ENCODE measurements around the gene APBB2. TPM values are rescaled to one million over a fixed set of nuclear protein-coding genes. Genes with fewer than 3 reads are reported as not detected.

Gene APBB2
- total and polyA plus RNA-seq, 2 of the 4 experiments (the other 2 are of a cell fraction), result 47.9 to 75.5 TPM

- Histone ChIP-seq H4K8ac (ENCODE audit: low read depth in 2 of 2, low read length in 2 of 2) (no peak overlapping the region), H2BK5ac (ENCODE audit: low read depth, low read length, poor library complexity, severe bottlenecking) (no peak overlapping the region), H3K27me3 (ENCODE audit: control insufficient read depth, insufficient read depth, low read length) (no peaks in the 10 kb centered on the region), H2BK15ac (ENCODE audit: low read depth, low read length) (no peak overlapping the region), H3K56ac (ENCODE audit: extremely low read depth, insufficient read depth, low read length) (no peak overlapping the region), H2AK5ac (ENCODE audit: low read depth, low read length) (no peak overlapping the region), H3K14ac (replicated peaks; ENCODE audit: low read depth, low read length) (no peak overlapping the region), H3K27ac (ENCODE audit: insufficient read depth, low read length) (no peak overlapping the region), H2AK9ac (replicated peaks; ENCODE audit: low read depth, low read length, poor library complexity) (no peak overlapping the region), H3K23ac (ENCODE audit: low read depth, low read length) (no peak overlapping the region), H3K18ac (ENCODE audit: low read depth, low read length) (no peak overlapping the region), H4K20me1 (ENCODE audit: insufficient read depth, low read length) (no peaks in the 10 kb centered on the region), H3K79me1 (ENCODE audit: low read depth in 1 of 2, low read length in 2 of 2) (no peaks in the 10 kb centered on the region), H2BK20ac (ENCODE audit: low read depth, low read length) (no peak overlapping the region), H3K36me3 (ENCODE audit: control insufficient read depth, insufficient read depth, low read length) (peaks cover 4% of the 10 kb centered on the region), H3K4me3 (ENCODE audit: insufficient read depth, low read depth, low read length) (no peak overlapping the region), H2AFZ (replicated peaks; ENCODE audit: low read length, poor library complexity) (no peak overlapping the region), H4K5ac (ENCODE audit: low read depth, low read length) (no peak overlapping the region), H4K91ac (ENCODE audit: insufficient read depth, low read depth, low read length) (no peak overlapping the region), H3K4me1 (ENCODE audit: control insufficient read depth, insufficient read depth, low read length) (peaks cover 3% of the 10 kb centered on the region; the same call in 1 of the 2 replicates), H3K9ac (ENCODE audit: low read depth, low read length) (no peak overlapping the region), H3K4ac (ENCODE audit: low read depth, low read length) (no peak overlapping the region), H3K9me3 (ENCODE audit: control insufficient read depth, insufficient read depth, low read length) (no peaks in the 10 kb centered on the region), H2BK120ac (ENCODE audit: low read depth, low read length) (no peak overlapping the region), H3K9me1 (ENCODE audit: insufficient read depth, low read length) (peaks cover 4% of the 10 kb centered on the region; the same call in 1 of the 2 replicates), H3K4me2 (ENCODE audit: low read depth, low read length) (no peak overlapping the region)
- ATAC-seq (ENCODE audit: low read depth), result no peak
- no peak for DNase-seq
- dilution Hi-C loops (cut with HindIII; ENCODE audit: low sequenced_read_pairs, unreplicated experiment) (no loop called here), intact Hi-C loops (cut with micrococcal nuclease) (no loop called here), in situ Hi-C loops (cut with MboI; ENCODE audit: low sequenced_read_pairs) (no loop called here)
- no TSS peak for BruUV-seq (replicated peaks)
- TF ChIP-seq FOS (IDR thresholded peaks at IDR 0.05; ENCODE audit: low read depth, low read length) (no peak), USF2 (IDR thresholded peaks at IDR 0.05; ENCODE audit: low read depth, low read length) (no peak), NFE2L2 (IDR thresholded peaks at IDR 0.05; ENCODE audit: low read depth, low read length) (no peak), SMC3 (IDR thresholded peaks at IDR 0.05; ENCODE audit: low read depth, low read length) (no peak), RCOR1 (IDR thresholded peaks at IDR 0.05; ENCODE audit: insufficient replicate concordance, low read length) (no peak), ELK1 (IDR thresholded peaks at IDR 0.05; ENCODE audit: borderline replicate concordance, low read depth, low read length) (no peak), RAD21 (IDR thresholded peaks at IDR 0.05; ENCODE audit: low read length) (no peak), CTCF (conservative IDR thresholded peaks at IDR 0.05; ENCODE audit: low read depth, low read length) (no peak)
- ChIA-PET POLR2A (ENCODE audit: unreplicated experiment) (no interaction called here), CTCF (interaction anchor here (0.6 to 0.8 kb wide), 2 partner anchors 224 to 309 kb away, joined by 3 read pairs; no protein-coding TSS in a partner anchor)
- WGBS, 2 experiments (ENCODE audit: extremely low coverage in 2 of 2, insufficient read length in 1 of 2), result no CpG with 5 or more reads among the region's 3 CpGs
Observed at GRCh38 chr4:40931841-40932240, 282.5 kb downstream of the APBB2 start.

Measured in IMR-90 (cell line).